ENCODE results near the gene CFAP65. TPM values are rescaled to one million over a fixed set of nuclear protein-coding genes. Genes with fewer than 3 reads are reported as not detected.

The CFAP65 gene
- total RNA-seq, 1 experiment from 2014 or later: 0.34 TPM

DNA sequence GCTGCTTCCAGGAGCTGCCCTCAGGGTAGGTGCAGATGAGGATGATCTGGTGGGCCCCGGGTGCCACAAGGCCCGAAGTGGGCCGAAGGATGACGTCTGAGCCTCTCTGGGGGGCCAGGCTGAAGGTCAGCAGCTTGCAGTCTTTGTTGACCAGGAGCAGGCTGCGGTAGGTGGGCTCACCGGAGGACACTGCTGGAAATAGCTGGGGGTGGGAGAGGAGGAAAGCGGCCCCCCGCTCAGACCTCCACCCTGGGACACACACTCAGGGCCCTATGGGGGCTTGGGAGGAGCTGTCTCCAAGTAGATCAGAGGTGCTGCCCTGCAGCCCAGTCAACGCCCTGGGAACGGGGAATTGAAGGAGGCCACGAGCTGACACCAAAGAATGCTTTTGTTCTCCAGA, 17.3 kb downstream of the CFAP65 start:
- Histone ChIP-seq H3K36me3 (ENCODE audit: control insufficient read depth, insufficient read depth, low read length) (no peaks in the 10 kb centered on the region), H3K27me3 (replicated peaks; ENCODE audit: control insufficient read depth, insufficient read depth, low read length) (no peaks in the 10 kb centered on the region), H3K9me3 (no peaks in the 10 kb centered on the region), H3K4me1 (peaks cover 3% of the 10 kb centered on the region; the same call in 1 of the 2 replicates), H3K4me3 (ENCODE audit: low read depth, low read length) (no peak overlapping the region)
- no peak overlapping the region for H3K27ac Mint-ChIP-seq (ENCODE audit: unreplicated experiment)
- H3K36me3 Mint-ChIP-seq (ENCODE audit: insufficient read depth, unreplicated experiment): no peaks in the 10 kb centered on the region
- H3K9me3 Mint-ChIP-seq (ENCODE audit: unreplicated experiment): no peaks in the 10 kb centered on the region
- no peaks in the 10 kb centered on the region for H3K27me3 Mint-ChIP-seq (ENCODE audit: insufficient read depth, unreplicated experiment)
- no TSS peak for BruUV-seq (replicated peaks)
- no peak for DNase-seq
- ChIA-PET POLR2A (interaction anchor here (0.7 kb wide), 1 partner anchor 22 kb away, joined by 3 read pairs; no protein-coding TSS in a partner anchor), CTCF (interaction anchor here (0.6 to 1.7 kb wide), 3 partner anchors 12 to 146 kb away, joined by 3 to 10 read pairs (median 4); partner anchors contain the start of gene SLC23A3)
- intact Hi-C loops (cut with micrococcal nuclease; ENCODE audit: unreplicated experiment): no loop called here
- peaks cover 6% of the 10 kb centered on the region for H3K4me1 Mint-ChIP-seq (ENCODE audit: low read depth, unreplicated experiment)
- TF ChIP-seq, protein P1, sequence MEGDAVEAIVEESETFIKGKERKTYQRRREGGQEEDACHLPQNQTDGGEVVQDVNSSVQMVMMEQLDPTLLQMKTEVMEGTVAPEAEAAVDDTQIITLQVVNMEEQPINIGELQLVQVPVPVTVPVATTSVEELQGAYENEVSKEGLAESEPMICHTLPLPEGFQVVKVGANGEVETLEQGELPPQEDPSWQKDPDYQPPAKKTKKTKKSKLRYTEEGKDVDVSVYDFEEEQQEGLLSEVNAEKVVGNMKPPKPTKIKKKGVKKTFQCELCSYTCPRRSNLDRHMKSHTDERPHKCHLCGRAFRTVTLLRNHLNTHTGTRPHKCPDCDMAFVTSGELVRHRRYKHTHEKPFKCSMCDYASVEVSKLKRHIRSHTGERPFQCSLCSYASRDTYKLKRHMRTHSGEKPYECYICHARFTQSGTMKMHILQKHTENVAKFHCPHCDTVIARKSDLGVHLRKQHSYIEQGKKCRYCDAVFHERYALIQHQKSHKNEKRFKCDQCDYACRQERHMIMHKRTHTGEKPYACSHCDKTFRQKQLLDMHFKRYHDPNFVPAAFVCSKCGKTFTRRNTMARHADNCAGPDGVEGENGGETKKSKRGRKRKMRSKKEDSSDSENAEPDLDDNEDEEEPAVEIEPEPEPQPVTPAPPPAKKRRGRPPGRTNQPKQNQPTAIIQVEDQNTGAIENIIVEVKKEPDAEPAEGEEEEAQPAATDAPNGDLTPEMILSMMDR (IDR thresholded peaks at IDR 0.05; ENCODE audit: insufficient read depth in 1 of 2, low read depth in 1 of 2, low read length in 1 of 2, severe bottlenecking in 1 of 2, unreplicated experiment in 1 of 2): no peak
- no peak overlapping the region for H3K4me3 Mint-ChIP-seq (ENCODE audit: unreplicated experiment)

DNA sequence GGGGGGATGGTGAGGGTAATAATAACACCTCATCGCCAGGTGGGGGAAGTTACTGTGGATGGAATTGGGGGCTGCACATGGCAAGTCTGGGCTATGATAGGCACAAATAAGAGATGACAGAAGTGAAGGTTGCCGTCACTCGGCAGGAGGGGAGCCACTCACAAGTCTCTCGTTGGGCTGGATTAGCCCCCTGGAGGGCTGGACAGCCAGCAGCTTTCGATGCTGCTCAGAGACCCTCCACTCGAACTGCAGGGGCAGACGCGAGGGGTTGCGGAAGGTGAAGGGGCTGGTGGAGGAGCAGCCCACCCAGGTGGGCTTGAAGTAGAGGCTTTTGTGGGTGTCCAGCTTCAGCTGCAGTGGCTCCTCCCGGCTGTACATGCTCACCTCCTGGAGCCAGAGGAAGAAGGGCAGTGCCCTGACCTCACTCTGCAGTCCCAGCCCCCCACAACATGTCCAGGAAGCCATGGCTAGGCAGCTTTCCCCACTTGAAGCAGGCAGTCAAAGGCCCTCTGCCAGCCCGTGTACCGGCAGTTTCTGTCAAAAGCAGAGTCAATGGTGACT, 18.2 kb downstream of the CFAP65 start:
- TF ChIP-seq, protein P1 (IDR thresholded peaks at IDR 0.05; ENCODE audit: insufficient read depth in 1 of 2, low read depth in 1 of 2, low read length in 1 of 2, severe bottlenecking in 1 of 2, unreplicated experiment in 1 of 2): no peak
- H3K27ac Mint-ChIP-seq (ENCODE audit: unreplicated experiment): no peak overlapping the region
- Histone ChIP-seq H3K4me3 (ENCODE audit: low read depth, low read length) (no peak overlapping the region), H3K27me3 (replicated peaks; ENCODE audit: control insufficient read depth, insufficient read depth, low read length) (no peaks in the 10 kb centered on the region), H3K36me3 (ENCODE audit: control insufficient read depth, insufficient read depth, low read length) (no peaks in the 10 kb centered on the region), H3K9me3 (no peaks in the 10 kb centered on the region), H3K4me1 (peaks cover 3% of the 10 kb centered on the region; the same call in 1 of the 2 replicates)
- H3K36me3 Mint-ChIP-seq (ENCODE audit: insufficient read depth, unreplicated experiment): no peaks in the 10 kb centered on the region
- peaks cover 6% of the 10 kb centered on the region for H3K4me1 Mint-ChIP-seq (ENCODE audit: low read depth, unreplicated experiment)
- BruUV-seq (replicated peaks): no TSS peak
- intact Hi-C loops (cut with micrococcal nuclease; ENCODE audit: unreplicated experiment): no loop called here
- POLR2A ChIA-PET: no interaction called here
- H3K4me3 Mint-ChIP-seq (ENCODE audit: unreplicated experiment): no peak overlapping the region
- DNase-seq: peak in 1 of 2 experiments; percentile 11
- CTCF ChIA-PET: no interaction called here
- no peaks in the 10 kb centered on the region for H3K27me3 Mint-ChIP-seq (ENCODE audit: insufficient read depth, unreplicated experiment)
- H3K9me3 Mint-ChIP-seq (ENCODE audit: unreplicated experiment): no peaks in the 10 kb centered on the region

DNA sequence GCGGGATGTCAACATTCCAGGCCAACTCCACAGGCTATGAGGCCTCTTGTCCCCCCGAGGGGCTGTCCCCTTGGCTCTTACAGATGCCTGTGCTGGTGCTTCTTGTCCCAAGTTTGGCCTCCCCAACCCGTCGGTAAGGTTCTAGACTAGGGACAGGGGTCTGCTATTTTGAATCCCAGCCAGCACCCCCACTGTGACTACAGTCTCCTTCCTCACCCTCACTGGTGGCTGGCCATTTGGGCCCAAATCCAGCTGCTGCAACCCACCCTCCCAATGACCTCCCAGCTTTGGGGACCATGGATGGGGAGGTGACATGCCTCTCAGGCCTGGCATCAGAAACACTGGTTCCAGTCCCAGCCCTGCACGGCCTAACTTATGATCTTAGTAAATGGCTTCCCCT, 18.7 kb downstream of the CFAP65 start:
- POLR2A ChIA-PET: no interaction called here
- BruUV-seq (replicated peaks): no TSS peak
- Histone ChIP-seq H3K27me3 (replicated peaks; ENCODE audit: control insufficient read depth, insufficient read depth, low read length) (no peaks in the 10 kb centered on the region), H3K4me1 (peaks cover 3% of the 10 kb centered on the region; the same call in 1 of the 2 replicates), H3K36me3 (ENCODE audit: control insufficient read depth, insufficient read depth, low read length) (no peaks in the 10 kb centered on the region), H3K9me3 (no peaks in the 10 kb centered on the region), H3K4me3 (ENCODE audit: low read depth, low read length) (no peak overlapping the region)
- H3K4me3 Mint-ChIP-seq (ENCODE audit: unreplicated experiment): no peak overlapping the region
- no peaks in the 10 kb centered on the region for H3K36me3 Mint-ChIP-seq (ENCODE audit: insufficient read depth, unreplicated experiment)
- H3K27ac Mint-ChIP-seq (ENCODE audit: unreplicated experiment): no peak overlapping the region
- TF ChIP-seq, protein P1 (IDR thresholded peaks at IDR 0.05; ENCODE audit: insufficient read depth in 1 of 2, low read depth in 1 of 2, low read length in 1 of 2, severe bottlenecking in 1 of 2, unreplicated experiment in 1 of 2): no peak
- H3K27me3 Mint-ChIP-seq (ENCODE audit: insufficient read depth, unreplicated experiment): peaks cover 2% of the 10 kb centered on the region
- intact Hi-C loops (cut with micrococcal nuclease; ENCODE audit: unreplicated experiment): no loop called here
- H3K4me1 Mint-ChIP-seq (ENCODE audit: low read depth, unreplicated experiment): peaks cover 6% of the 10 kb centered on the region
- DNase-seq: no peak
- CTCF ChIA-PET: no interaction called here
- no peaks in the 10 kb centered on the region for H3K9me3 Mint-ChIP-seq (ENCODE audit: unreplicated experiment)
